ENCODE data around the gene TRAF3IP1.

DNA sequence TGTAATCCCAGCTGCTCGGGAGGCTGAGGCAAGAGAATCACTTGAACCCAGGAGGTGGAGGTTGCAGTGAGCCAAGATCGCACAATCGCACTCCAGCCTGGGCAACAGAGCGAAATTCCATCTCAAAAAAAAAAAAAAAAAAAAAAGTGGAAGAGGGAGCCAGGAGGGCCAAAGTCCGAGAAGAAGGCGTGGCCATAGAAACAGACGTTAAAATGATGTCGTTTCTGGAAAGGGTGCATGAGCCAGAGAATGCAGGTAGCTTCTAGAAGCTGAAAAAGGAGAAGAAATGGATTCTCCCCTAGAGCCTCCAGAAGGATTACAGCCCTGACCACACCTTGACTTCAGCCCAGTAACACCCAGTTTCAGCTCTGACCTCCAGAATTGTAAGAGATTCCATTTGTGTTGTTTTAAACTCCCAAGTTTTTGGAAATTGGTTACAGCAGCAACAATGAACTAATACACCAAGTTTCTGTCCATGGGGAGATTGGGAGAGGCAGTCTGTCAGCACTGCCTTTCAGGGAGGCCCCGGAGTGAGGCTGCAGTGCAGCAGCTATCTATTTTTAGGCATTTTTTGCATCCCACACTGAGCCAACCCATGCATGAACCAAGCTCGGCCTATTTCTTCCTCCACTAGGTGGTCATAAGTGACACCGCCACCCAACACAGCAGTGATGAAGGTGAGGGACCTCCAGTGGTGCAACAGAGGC lies 14.2 kb upstream of the TRAF3IP1 start:
- no peak for TF ChIP-seq JUN (CRISPR knock-in tag; IDR thresholded peaks at IDR 0.05)
- no peak for TF ChIP-seq POLR2A (IDR thresholded peaks at IDR 0.05; ENCODE audit: insufficient read depth in 1 of 2, low read depth in 2 of 2, low read length in 2 of 2)
- no peak for TF ChIP-seq ZNF512 (CRISPR knock-in tag; IDR thresholded peaks at IDR 0.05)
- TF ChIP-seq NR2F2 (IDR thresholded peaks at IDR 0.05; ENCODE audit: borderline replicate concordance, low read depth), result no peak
- TF ChIP-seq REST (IDR thresholded peaks at IDR 0.05; ENCODE audit: borderline replicate concordance in 1 of 2, low read depth in 1 of 2, low read length in 2 of 2), result no peak
- TF ChIP-seq KDM5A (IDR thresholded peaks at IDR 0.05; ENCODE audit: borderline replicate concordance, low read length), result no peak
- no peak for TF ChIP-seq ZNF883 (CRISPR knock-in tag; IDR thresholded peaks at IDR 0.05; ENCODE audit: not compliant biosample characterization)
- no peak for TF ChIP-seq FLYWCH1 (CRISPR knock-in tag; IDR thresholded peaks at IDR 0.05)
- no peak for TF ChIP-seq SNAPC4 (CRISPR knock-in tag; IDR thresholded peaks at IDR 0.05)
